SK-N-MC (cell line): ENCODE data around the gene PRIMPOL.

Experiments
- DNase-seq: peaks from one replicate; pipeline ENCODE4 v3.0.0-alpha.2; 2011; ENCODE audit warnings: low read depth, low spot score
- H3K27ac ChIP-seq: fragments of 200-600 bp; sonication (generic); 2 replicates; pipeline ENCODE4 v1.5.1; 2016; ENCODE audit warnings: mixed run types
- H3K36me3 ChIP-seq: fragments of 200-600 bp; sonication (generic); 2 replicates; pipeline ENCODE4 v1.6.1; 2017; ENCODE audit warnings: antibody characterized with exemption, low read length, mixed read lengths; ENCODE audit not compliant: insufficient read depth
- H3K4me3 ChIP-seq: fragments of 200-600 bp; sonication (generic); 2 replicates; pipeline ENCODE4 v1.5.1; 2016
- H3K9ac ChIP-seq: fragments of 200-600 bp; sonication (generic); 2 replicates; pipeline ENCODE4 v1.8.0; 2017; ENCODE audit warnings: mixed run types, mixed read lengths; ENCODE audit not compliant: insufficient read length
- H3K9me3 ChIP-seq: fragments of 200-600 bp; sonication (generic); 2 replicates; pipeline ENCODE4 v1.6.1; 2017; ENCODE audit warnings: low read depth, mild to moderate bottlenecking, antibody characterized with exemption, low read length, moderate library complexity, mixed read lengths
- EZH2 ChIP-seq: fragments of 200-600 bp; sonication (generic); IDR thresholded peaks from one replicate; pipeline ENCODE4 v1.6.1; 2017; ENCODE audit warnings: antibody characterized with exemption
- FOXP2 ChIP-seq: optimal IDR thresholded peaks from 2 replicates; pipeline ENCODE3; 2011; ENCODE audit warnings: mild to moderate bottlenecking, moderate library complexity; ENCODE audit not compliant: insufficient read depth; ENCODE audit errors: extremely low read length, control extremely low read depth
- POLR2AphosphoS5 ChIP-seq: IDR thresholded peaks from 2 replicates; pipeline ENCODE4 v1.6.1; 2012; ENCODE audit warnings: mild to moderate bottlenecking, low read depth, low read length, borderline replicate concordance

Gene PRIMPOL

DNA sequence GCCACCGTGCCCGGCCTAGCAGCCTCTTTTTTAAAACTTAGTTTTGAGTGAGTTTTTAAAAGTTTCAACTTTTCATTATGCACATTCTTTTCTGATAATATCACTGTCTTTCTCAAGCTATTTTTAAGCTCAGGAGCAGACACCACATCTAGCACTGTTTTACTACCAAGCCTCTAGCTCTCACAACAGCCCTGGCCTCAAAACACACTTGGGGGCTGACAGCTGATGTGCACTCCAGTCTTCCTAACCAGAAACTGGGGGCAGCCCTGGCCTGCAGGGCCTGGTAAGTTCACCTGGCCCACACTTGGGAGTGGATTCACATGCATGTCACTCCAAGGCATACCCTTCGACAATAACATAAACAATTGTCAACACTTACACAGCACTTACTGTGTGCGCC lies 50.4 kb downstream of the PRIMPOL start:
- peaks cover 78% of the 10 kb centered on the region for H3K36me3 ChIP-seq
- no peak overlapping the region for H3K9ac ChIP-seq
- no peak for TF ChIP-seq POLR2AphosphoS5
- TF ChIP-seq FOXP2, result no peak
- TF ChIP-seq EZH2, result no peak
- H3K9me3 ChIP-seq, result no peaks in the 10 kb centered on the region
- H3K4me3 ChIP-seq, result no peak overlapping the region
- DNase-seq, result no peak
- no peak overlapping the region for H3K27ac ChIP-seq

DNA sequence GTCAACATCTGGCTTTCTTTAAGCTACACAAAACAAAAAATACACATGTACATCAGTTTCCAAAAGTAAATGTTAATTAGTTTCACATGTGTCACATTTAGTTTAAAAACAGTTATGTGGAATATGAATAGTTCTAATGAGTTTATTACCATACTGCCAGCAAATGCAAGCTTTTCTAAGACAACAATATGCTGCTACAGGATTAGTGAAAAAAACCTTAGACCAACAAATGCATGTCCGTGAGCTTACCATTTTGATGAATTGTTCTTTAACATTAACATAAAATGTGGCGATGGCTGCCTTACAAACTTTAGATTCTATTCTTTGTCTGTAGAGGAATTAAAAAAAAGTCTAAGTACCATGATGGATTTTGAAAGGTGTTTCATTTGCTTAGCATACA lies 52.6 kb downstream of the PRIMPOL start:
- TF ChIP-seq FOXP2, result no peak
- no peak for TF ChIP-seq POLR2AphosphoS5
- no peak for TF ChIP-seq EZH2
- no peaks in the 10 kb centered on the region for H3K9me3 ChIP-seq
- DNase-seq, result no peak
- H3K36me3 ChIP-seq, result peaks cover 79% of the 10 kb centered on the region
- no peak overlapping the region for H3K9ac ChIP-seq
- 0 out of 2 replicates have a peak overlapping the region, but pooled peaks have one; percentile 3 for H3K27ac ChIP-seq
- no peak overlapping the region for H3K4me3 ChIP-seq

DNA sequence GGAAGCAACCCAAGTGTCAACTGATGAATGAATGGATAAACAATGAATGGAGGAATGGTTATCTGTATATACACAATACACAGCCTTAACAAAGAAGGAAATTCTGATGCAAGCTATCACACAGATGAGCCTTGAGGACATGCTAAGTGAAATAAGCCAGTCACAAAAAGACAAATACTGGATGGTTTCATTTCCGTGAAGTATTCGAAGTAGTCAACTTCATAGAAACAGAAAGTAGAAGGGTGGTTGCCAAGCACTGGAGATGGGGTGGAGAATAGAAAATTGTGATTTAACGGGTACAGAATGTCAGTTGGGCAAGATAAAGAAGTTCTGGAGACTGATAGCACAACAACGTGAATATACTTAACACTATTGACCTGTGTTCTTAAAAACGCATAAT lies 56.2 kb downstream of the PRIMPOL start:
- Histone ChIP-seq H3K36me3 (peaks cover 93% of the 10 kb centered on the region), H3K4me3 (no peak overlapping the region), H3K9me3 (peaks cover 4% of the 10 kb centered on the region; the same call in 1 of the 2 replicates), H3K27ac (no peak overlapping the region), H3K9ac (no peak overlapping the region)
- DNase-seq, result no peak
- TF ChIP-seq EZH2 (no peak), FOXP2 (no peak), POLR2AphosphoS5 (no peak)

DNA sequence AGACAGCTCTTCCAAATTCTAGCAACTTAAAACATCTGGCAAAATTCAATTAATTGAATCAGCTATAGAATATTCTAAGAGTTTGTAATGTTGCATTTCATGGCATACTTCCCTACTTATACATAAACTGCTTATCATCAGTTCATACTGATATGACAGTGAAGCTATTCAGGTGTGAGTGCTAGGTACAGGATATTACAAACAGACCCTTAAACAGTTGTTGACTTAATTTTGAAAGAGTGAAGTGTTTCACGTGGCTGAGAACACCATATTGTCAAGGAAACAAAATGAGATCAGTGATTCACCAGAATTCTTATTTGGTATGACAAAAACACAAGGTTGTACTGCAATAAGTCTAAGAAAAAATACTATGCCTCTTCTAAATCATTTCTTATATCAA lies 56.9 kb downstream of the PRIMPOL start:
- peaks cover 4% of the 10 kb centered on the region; the same call in 1 of the 2 replicates for H3K9me3 ChIP-seq
- peaks cover 93% of the 10 kb centered on the region for H3K36me3 ChIP-seq
- H3K27ac ChIP-seq, result no peak overlapping the region
- H3K4me3 ChIP-seq, result no peak overlapping the region
- no peak for TF ChIP-seq EZH2
- TF ChIP-seq POLR2AphosphoS5, result no peak
- TF ChIP-seq FOXP2, result no peak
- no peak overlapping the region for H3K9ac ChIP-seq
- DNase-seq, result no peak

DNA sequence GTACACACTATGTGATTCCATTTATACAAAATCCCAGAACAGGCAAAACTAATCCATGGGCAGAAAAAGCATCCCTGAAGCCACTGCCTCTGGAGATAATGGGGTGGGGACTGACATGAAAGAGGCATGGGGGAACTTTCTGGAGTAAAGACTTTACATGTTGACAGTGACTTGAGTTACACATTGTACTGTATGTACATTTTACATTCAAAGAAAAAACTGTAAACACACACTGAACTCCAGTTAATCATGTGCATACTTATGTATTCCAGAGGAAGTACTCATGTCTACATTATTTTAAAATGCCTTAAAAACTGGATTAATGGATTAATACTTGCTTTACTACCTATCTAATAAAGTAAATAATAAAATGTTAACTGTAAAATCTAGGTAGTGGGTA lies 62.8 kb downstream of the PRIMPOL start:
- no peak for DNase-seq
- Histone ChIP-seq H3K27ac (peak overlapping the region; percentile 8), H3K36me3 (peaks cover 97% of the 10 kb centered on the region), H3K9ac (no peak overlapping the region), H3K4me3 (no peak overlapping the region), H3K9me3 (peaks cover 4% of the 10 kb centered on the region; the same call in 1 of the 2 replicates)
- TF ChIP-seq POLR2AphosphoS5, result no peak
- no peak for TF ChIP-seq EZH2

DNA sequence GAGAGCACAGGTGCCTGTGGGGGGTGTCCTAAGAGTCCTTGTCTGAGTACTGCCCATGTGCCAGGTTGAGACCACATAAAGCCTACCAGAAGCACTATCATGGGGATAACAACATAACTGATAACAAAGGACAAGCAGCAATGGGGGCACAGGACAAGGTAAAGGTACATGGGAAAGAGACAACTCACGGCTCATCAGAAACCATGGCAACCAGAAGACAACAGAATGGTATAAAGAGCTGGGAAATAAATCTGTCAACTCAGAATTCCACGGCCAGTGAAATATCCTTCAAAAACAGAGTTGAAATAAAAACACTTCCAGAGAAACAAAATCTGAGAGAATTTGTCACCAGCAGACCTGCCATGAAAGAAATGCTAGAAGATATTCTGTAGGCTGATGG lies 64.3 kb downstream of the PRIMPOL start:
- no peak for TF ChIP-seq FOXP2
- TF ChIP-seq POLR2AphosphoS5, result no peak
- TF ChIP-seq EZH2, result no peak
- Histone ChIP-seq H3K9ac (no peak overlapping the region), H3K9me3 (peaks cover 2% of the 10 kb centered on the region; the same call in 1 of the 2 replicates), H3K4me3 (no peak overlapping the region), H3K27ac (no peak overlapping the region), H3K36me3 (peaks cover 99% of the 10 kb centered on the region)
- no peak for DNase-seq

DNA sequence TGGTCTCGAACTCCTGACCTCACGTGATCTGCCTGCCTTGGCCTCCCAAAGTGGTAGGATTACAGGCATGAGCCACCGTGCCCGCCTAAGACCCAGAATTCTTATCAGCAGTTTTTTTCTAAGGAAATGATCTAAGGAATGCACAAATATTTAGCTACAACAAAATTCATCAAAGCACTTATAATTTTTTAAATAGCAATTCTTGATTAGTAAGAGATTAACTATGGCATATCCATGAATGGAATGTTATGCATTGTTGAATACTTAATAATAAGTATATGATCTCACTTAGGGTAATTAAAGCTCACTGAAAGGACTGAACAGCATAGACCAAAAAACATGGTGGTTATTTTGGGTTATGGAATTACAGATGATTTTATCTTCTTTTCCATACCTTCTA lies 66.0 kb downstream of the PRIMPOL start:
- no peak for TF ChIP-seq EZH2
- no peak for DNase-seq
- no peak overlapping the region for H3K4me3 ChIP-seq
- H3K9ac ChIP-seq, result no peak overlapping the region
- peaks cover 96% of the 10 kb centered on the region for H3K36me3 ChIP-seq
- H3K9me3 ChIP-seq, result no peaks in the 10 kb centered on the region
- H3K27ac ChIP-seq, result no peak overlapping the region

DNA sequence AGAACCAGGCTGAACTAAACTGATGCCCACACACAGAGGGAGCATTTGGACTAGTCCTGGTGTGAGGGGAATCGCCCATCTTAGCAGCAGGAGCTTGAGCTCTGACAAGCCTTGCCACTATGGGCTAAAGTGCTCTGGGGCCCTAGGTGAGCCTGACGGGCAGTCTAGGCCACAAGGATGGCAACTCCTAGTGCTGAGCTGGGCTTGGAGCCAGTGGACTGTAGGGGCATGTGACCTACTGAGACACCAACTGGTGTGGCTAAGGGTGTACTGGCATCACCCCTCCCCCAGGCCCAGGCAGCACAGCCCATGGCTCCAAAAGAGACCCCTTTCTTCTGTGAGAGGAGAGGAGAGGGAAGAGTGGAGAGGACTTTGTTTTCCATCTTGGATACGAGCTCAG lies 69.9 kb downstream of the PRIMPOL start:
- Histone ChIP-seq H3K36me3 (peaks cover 96% of the 10 kb centered on the region), H3K4me3 (no peak overlapping the region), H3K27ac (no peak overlapping the region), H3K9me3 (no peaks in the 10 kb centered on the region), H3K9ac (no peak overlapping the region)
- no peak for DNase-seq
- no peak for TF ChIP-seq EZH2
- no peak for TF ChIP-seq FOXP2
- TF ChIP-seq POLR2AphosphoS5, result no peak

DNA sequence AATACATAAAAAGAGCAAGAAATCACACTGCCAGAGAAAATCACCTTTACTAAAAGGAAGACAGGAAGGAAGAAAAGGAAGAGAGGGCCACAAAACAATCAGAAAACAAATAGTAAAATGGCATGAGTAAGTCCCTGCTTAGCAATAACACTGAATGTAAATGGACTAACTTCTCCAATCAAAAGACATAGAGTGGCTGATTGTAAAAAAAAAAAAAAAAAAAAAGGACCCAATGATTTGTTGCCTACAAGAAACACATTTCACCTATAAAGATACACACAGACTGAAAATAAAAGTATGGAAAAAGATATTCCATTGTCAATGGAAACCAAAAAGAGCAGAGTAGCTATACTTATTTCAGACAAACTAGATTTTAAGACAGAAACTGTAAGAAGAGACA lies 71.7 kb downstream of the PRIMPOL start:
- Histone ChIP-seq H3K4me3 (no peak overlapping the region), H3K9ac (no peak overlapping the region), H3K27ac (no peak overlapping the region), H3K9me3 (no peaks in the 10 kb centered on the region), H3K36me3 (peaks cover 97% of the 10 kb centered on the region)
- no peak for TF ChIP-seq FOXP2
- no peak for TF ChIP-seq EZH2
- TF ChIP-seq POLR2AphosphoS5, result no peak
- no peak for DNase-seq
